ENCODE measurements around the gene WDR33.

- TF ChIP-seq EZH2 (IDR thresholded peaks at IDR 0.05; ENCODE audit: insufficient read depth, poor library complexity, severe bottlenecking) (no peak), EZH2phosphoT487 (IDR thresholded peaks at IDR 0.05; ENCODE audit: insufficient read depth, low read depth) (no peak)
These were observed 57.6 kb downstream of the WDR33 start for GRCh38 chr2:127753374-127753773.

Data from GM23248 (cell line).